Activated T-helper 1 cell treated with anti-CD3 and anti-CD28 coated beads, Interleukin-12 subunit alpha, Interleukin-12 subunit beta, Interleukin-2, Interleukin-4 antibody, amounts not matched to agents 30 ng/mL and 10 ng/mL and 1 ng/mL, durations not matched to agents 14 hours and 24 hours and 36 hours (primary cell): Measurements from ENCODE around the gene GRK3. TPM values are rescaled to one million over a fixed set of nuclear protein-coding genes. Genes with fewer than 3 reads are reported as not detected.

Experiments used
- DNase-seq: peaks from one replicate; pipeline ENCODE4 v3.0.0; 2021; ENCODE audit warnings: low spot score
- H3K27ac Mint-ChIP-seq: one replicate; pipeline ENCODE4 v1.8.0; 2021; ENCODE audit warnings: mild to moderate bottlenecking, mixed read lengths
- H3K27me3 Mint-ChIP-seq: one replicate; pipeline ENCODE4 v1.8.0; 2022; ENCODE audit warnings: mild to moderate bottlenecking, moderate library complexity, mixed read lengths; ENCODE audit not compliant: insufficient read depth
- H3K36me3 Mint-ChIP-seq: one replicate; pipeline ENCODE4 v1.8.0; 2021; ENCODE audit warnings: low read depth, mixed read lengths
- H3K4me1 Mint-ChIP-seq: one replicate; pipeline ENCODE4 v1.8.0; 2021; ENCODE audit warnings: low read depth, mixed read lengths
- H3K4me3 Mint-ChIP-seq: one replicate; pipeline ENCODE4 v1.8.0; 2021; ENCODE audit warnings: mild to moderate bottlenecking, moderate library complexity, mixed read lengths
- H3K9me3 Mint-ChIP-seq: one replicate; pipeline ENCODE4 v1.8.0; 2021; ENCODE audit warnings: mixed read lengths
- intact Hi-C: fragments of 100-400 bp; cut with micrococcal nuclease; formaldehyde crosslinking; loops from one replicate; pipeline ENCODE4 v1.15.1; 2024
- total RNA-seq: library from RNA; stranded (reverse); gene quantifications from 2 replicates; pipeline ENCODE4 v1.2.3, GENCODE V29; 2022

The GRK3 gene
- total RNA-seq, 1 donor from 2014 or later, result 33.0 TPM

DNA sequence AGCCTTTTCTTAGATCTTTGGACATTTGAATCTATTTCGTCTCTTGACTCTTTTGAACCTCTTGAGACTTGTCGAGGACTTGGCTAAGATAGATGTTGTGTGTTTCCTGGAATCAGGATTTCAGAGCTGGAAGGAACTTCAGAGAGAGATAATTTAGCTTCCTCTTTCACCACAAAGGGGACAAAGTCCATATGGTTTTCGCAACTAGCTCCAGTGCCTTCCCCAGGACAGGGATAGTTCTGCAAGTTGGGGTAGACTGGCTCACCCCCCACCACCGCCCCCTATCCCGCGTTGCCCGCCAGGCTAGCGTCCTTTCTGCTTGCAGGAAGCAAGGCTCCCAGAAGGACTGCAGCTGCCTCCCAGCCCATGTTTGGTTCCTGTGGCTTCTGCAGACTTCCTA lies 101.8 kb downstream of the GRK3 start:
- Mint-ChIP-seq H3K4me3 (no peak overlapping the region), H3K27me3 (no peaks in the 10 kb centered on the region), H3K36me3 (peaks cover 20% of the 10 kb centered on the region), H3K9me3 (no peaks in the 10 kb centered on the region), H3K4me1 (peaks cover 24% of the 10 kb centered on the region), H3K27ac (peak overlapping the region; percentile 55)
- intact Hi-C loops, result no loop called here
- DNase-seq, result no peak

DNA sequence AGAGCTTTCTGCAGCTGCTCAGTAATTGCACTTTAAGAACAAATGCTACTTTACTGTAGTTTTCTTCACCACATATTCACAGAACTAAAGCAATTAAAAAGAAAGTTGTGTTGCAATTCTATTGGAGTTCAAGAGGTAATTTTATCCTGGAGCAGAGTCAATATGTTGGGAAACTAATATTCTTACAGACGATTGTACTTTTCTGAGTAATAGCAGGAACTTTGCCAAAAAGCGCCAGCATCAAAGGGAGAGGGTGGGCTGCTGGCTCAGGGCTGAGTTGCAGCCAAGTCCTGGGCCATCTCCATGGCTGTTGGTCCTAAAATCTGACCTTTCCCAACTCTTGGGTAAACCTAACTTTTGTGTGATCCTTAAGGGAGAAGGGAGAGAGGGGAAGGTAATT lies 104.0 kb downstream of the GRK3 start:
- H3K4me1 Mint-ChIP-seq, result peaks cover 34% of the 10 kb centered on the region
- no peak overlapping the region for H3K27ac Mint-ChIP-seq
- H3K27me3 Mint-ChIP-seq, result no peaks in the 10 kb centered on the region
- H3K36me3 Mint-ChIP-seq, result peaks cover 27% of the 10 kb centered on the region
- intact Hi-C loops, result no loop called here
- no peak overlapping the region for H3K4me3 Mint-ChIP-seq
- no peak for DNase-seq
- no peaks in the 10 kb centered on the region for H3K9me3 Mint-ChIP-seq

DNA sequence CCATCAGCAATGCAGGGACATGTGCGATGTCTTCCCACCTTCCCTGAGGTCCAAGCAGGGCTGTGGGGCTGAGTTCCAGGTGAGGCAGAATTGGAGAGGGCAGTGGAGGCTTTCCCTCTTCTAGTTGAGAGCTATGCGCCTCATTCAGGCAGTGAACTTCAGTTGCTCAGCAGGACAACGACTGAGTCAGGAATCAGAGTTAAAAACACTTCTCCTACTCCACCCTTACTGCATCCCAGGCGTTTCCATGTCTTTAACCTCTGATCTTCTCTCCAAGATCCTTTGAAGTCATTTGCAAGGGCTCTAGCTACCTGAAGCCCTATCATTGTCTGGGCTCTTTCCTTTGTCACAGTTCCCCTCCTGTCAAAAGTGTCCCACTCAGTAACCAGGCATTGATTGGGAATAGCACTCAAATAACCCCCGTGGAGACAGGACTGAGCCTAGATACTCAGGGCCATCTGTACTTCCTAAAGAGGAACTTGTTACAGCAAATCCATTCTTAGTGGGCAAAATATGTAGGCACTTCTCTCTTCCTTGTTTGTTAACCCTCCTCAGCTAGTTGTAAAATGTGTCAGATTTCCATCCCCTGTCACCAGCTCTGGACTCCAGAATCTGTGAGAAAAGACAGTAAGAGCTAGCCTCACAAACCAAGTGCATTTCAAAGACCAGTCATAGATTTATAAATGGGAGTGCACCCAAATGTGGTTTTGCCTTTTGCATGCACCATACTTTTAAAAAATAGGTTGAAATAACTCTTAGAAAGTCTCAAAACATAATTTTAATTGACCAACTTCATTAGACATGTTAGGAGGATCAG lies 105.0 kb downstream of the GRK3 start:
- H3K27me3 Mint-ChIP-seq, result no peaks in the 10 kb centered on the region
- DNase-seq, result no peak
- no peak overlapping the region for H3K4me3 Mint-ChIP-seq
- intact Hi-C loops, result no loop called here
- H3K36me3 Mint-ChIP-seq, result peaks cover 36% of the 10 kb centered on the region
- H3K27ac Mint-ChIP-seq, result peak overlapping the region; percentile 24
- H3K9me3 Mint-ChIP-seq, result no peaks in the 10 kb centered on the region
- H3K4me1 Mint-ChIP-seq, result peaks cover 34% of the 10 kb centered on the region

DNA sequence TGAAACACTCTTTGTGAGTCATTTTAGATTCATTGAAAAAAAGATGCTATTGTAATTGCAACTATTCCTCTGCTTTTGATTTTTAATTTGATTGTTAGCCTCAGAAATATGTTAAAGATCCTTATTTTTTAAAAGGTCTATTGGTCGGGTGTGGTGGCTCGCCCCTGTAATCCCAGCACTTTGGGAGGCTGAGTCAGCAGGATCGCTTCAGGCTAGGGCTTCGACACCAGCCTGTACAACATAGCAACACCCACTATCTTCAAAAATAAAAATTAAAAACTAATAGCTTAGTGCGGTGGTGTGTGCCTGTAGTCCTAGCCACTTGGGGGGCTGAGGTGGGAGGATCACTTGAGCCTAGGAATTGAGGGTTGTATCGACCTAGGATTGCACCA lies 105.6 kb downstream of the GRK3 start:
- intact Hi-C loops, result no loop called here
- Mint-ChIP-seq H3K4me1 (peaks cover 30% of the 10 kb centered on the region), H3K9me3 (no peaks in the 10 kb centered on the region), H3K36me3 (peaks cover 36% of the 10 kb centered on the region), H3K27me3 (no peaks in the 10 kb centered on the region), H3K27ac (no peak overlapping the region), H3K4me3 (no peak overlapping the region)
- no peak for DNase-seq

DNA sequence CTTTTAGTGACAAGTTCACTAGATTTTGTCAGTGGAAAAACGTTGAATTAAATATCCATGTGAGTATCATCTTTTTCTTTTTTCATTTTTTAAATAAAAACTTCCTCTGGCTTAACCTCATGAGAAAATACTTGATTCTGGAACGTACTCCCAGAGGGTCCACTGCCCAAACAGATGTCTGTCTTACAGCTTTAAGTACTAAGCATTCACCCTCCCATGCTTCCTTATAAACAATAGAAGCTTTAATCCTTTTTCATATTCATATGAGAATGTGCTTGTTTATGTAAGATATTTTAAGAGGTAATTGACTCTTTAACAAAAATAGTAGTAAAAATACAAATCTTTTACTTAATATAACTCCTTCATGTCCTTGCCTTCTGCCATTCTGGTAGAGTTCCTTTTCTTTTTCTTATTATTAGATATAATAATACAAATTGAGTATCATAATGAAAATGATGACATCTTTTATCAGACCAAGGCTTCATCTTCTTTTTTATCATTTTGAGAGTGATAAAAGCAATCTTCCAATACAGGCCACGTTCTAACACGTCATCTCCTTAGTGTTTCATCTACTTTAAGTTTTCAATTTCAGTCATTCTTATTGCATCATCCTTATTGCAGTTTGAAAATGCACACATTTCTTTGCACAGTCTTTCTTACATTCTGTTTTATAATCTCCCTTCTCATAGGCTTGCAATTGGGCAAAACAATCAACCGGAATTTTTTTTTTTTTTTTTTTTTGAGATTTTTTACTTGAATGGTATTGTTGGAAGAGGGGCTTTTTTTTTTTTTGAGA lies 108.0 kb downstream of the GRK3 start:
- H3K27ac Mint-ChIP-seq, result peak overlapping the region; percentile 81
- DNase-seq, result no peak
- H3K4me3 Mint-ChIP-seq, result no peak overlapping the region
- peaks cover 35% of the 10 kb centered on the region for H3K36me3 Mint-ChIP-seq
- H3K4me1 Mint-ChIP-seq, result peaks cover 15% of the 10 kb centered on the region
- no peaks in the 10 kb centered on the region for H3K9me3 Mint-ChIP-seq
- intact Hi-C loops, result loop anchor here (1.0 kb wide), 3 partner anchors 49 to 108 kb away; partner anchors contain the start of gene GRK3
- no peaks in the 10 kb centered on the region for H3K27me3 Mint-ChIP-seq

DNA sequence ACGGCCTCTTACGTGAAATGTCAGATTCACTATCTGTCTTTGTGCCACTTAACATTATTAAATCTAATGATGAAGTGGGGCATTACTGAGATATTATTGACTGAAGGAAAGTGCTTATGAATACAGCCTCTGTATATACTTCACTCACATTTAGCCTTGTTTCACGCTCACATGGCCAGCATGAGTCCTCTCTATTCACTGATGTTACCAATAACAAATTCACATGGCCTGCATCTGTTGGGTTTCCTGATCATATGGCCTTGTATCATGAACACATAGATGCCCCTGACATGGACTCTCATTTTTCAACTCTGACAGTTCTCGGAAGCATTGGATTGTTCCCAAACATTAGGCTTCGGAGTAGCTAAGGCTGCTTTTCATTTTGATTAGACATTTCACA lies 109.2 kb downstream of the GRK3 start:
- Mint-ChIP-seq H3K4me1 (peaks cover 15% of the 10 kb centered on the region), H3K27me3 (no peaks in the 10 kb centered on the region), H3K4me3 (no peak overlapping the region), H3K27ac (peak overlapping the region; percentile 72), H3K36me3 (peaks cover 26% of the 10 kb centered on the region), H3K9me3 (no peaks in the 10 kb centered on the region)
- intact Hi-C loops, result no loop called here
- no peak for DNase-seq

DNA sequence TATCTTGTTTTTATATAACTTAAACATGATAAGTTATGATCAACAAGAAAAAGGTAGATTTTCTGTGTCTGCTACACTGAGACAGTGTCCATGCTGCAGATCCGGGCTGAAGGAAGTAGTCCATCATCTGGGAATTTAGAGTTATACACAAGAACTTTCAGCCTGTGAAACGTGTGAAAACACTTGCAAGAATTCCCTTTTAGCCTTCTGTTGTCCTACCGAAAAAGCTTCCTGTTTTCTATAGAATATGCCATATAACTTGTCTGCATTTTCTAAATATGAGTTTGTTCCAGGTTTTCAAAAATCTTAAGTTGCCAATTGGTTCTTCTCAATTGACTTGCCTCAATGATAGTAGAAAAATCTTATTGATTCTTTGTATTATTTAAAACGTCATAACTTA lies 113.2 kb downstream of the GRK3 start:
- Mint-ChIP-seq H3K27ac (no peak overlapping the region), H3K27me3 (no peaks in the 10 kb centered on the region), H3K4me1 (peaks cover 24% of the 10 kb centered on the region), H3K9me3 (no peaks in the 10 kb centered on the region), H3K4me3 (no peak overlapping the region), H3K36me3 (peaks cover 41% of the 10 kb centered on the region)
- intact Hi-C loops, result no loop called here
- no peak for DNase-seq

DNA sequence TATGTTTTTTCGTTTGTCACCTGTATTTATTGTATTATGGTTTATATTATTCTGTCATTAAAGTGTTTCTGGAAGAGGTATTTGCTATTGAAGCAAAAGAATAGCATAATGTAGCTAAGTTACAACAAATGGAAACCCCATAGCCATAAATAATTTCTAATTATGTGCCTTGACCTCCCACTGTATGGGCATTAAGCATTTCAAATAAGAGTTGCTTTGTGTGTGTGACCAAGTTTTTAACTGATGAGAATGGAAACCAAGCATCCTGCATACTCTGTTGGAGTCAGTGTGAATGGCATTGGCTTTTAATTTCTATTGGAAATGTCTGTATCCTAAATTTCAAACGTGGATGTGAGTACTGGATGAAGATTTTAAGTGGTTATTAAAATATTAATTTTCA lies 115.6 kb downstream of the GRK3 start:
- Mint-ChIP-seq H3K27ac (no peak overlapping the region), H3K36me3 (peaks cover 45% of the 10 kb centered on the region), H3K27me3 (no peaks in the 10 kb centered on the region), H3K4me1 (peaks cover 29% of the 10 kb centered on the region), H3K4me3 (no peak overlapping the region), H3K9me3 (no peaks in the 10 kb centered on the region)
- intact Hi-C loops, result no loop called here
- DNase-seq, result no peak

DNA sequence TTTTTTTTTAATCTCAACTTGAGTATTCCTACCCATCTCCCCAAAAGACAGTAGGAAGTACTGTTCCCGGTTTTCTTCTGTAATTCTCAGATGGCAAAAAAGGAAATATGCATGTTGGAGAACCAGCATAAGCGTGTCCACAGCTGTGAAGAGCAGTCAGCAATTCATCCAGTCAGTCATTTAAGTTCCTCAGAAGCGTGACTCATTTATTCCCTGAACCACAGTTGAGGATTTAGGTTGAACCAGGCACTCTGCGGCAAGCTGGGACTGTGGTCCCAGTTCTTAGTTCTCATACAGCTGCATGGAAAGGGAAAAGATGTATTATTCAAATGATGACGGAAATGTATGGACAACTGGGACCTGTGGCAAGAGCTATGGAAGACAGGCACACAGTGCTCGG lies 116.5 kb downstream of the GRK3 start:
- DNase-seq, result no peak
- Mint-ChIP-seq H3K27ac (peak overlapping the region; percentile 4), H3K9me3 (no peaks in the 10 kb centered on the region), H3K4me3 (no peak overlapping the region), H3K36me3 (peaks cover 42% of the 10 kb centered on the region), H3K27me3 (no peaks in the 10 kb centered on the region), H3K4me1 (peaks cover 29% of the 10 kb centered on the region)
- intact Hi-C loops, result no loop called here

DNA sequence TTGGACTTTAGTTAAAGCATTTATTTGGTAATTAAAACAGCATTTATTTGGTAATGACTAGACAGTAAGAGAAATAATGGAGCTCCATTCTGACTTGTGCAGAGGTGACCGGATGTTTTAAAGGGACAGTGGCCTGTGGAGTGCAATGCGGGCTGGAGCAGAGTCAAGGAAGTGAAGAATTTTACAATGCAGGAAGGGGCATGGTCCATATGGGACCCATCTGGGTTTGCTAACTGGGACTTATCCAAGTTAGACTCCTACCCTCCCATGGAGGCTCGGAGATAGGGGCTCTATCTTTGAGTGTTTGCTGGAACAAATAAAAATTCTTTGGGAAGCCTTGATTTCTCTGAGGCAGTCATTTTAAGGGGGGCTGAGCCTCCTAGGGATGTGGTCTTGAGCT lies 117.6 kb downstream of the GRK3 start:
- intact Hi-C loops, result no loop called here
- no peak overlapping the region for H3K4me3 Mint-ChIP-seq
- H3K36me3 Mint-ChIP-seq, result peaks cover 45% of the 10 kb centered on the region
- no peaks in the 10 kb centered on the region for H3K9me3 Mint-ChIP-seq
- no peaks in the 10 kb centered on the region for H3K27me3 Mint-ChIP-seq
- no peak for DNase-seq
- H3K4me1 Mint-ChIP-seq, result peaks cover 29% of the 10 kb centered on the region
- H3K27ac Mint-ChIP-seq, result no peak overlapping the region

DNA sequence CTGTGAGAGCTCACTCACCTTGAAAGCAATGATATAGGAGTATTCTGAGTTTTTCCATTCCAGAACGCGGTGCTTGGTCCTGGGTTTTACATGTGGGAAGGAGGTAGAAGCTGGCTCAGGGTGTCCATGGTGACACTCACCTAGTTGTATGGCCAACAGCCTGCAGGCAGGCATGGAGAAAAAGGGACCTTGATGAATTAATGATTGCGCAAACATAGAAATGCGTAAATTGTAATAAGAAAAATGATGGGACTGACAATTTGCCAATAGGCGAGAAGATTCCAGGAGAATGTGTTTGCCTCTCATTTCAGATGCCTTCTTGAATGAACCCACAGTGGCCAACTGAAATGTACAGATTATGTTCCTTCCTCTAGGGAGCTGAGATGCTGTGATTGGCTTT lies 124.2 kb downstream of the GRK3 start:
- Mint-ChIP-seq H3K9me3 (no peaks in the 10 kb centered on the region), H3K27ac (no peak overlapping the region), H3K36me3 (peaks cover 45% of the 10 kb centered on the region), H3K4me3 (no peak overlapping the region), H3K27me3 (no peaks in the 10 kb centered on the region), H3K4me1 (peaks cover 15% of the 10 kb centered on the region)
- no peak for DNase-seq
- intact Hi-C loops, result no loop called here

DNA sequence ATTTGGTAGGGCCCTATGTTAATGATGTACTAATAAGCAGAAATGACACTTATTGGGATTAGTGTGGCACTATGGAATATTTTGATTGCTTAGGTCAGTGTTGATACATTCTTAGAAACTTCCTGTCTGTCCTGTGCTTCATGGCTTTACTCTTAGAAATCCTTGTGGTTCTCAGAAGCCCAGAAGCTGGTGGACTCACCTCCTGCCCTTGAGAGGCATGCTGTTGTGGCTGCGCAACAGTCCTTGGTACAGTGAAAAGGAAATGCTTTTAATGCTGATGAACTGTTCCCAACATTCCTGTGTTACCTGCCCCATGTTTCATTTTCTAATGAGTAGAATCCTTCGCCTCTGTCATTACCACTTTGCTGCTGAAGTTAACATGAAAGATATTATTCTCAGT lies 125.2 kb downstream of the GRK3 start:
- H3K9me3 Mint-ChIP-seq, result no peaks in the 10 kb centered on the region
- H3K4me1 Mint-ChIP-seq, result peaks cover 10% of the 10 kb centered on the region
- no peak for DNase-seq

DNA sequence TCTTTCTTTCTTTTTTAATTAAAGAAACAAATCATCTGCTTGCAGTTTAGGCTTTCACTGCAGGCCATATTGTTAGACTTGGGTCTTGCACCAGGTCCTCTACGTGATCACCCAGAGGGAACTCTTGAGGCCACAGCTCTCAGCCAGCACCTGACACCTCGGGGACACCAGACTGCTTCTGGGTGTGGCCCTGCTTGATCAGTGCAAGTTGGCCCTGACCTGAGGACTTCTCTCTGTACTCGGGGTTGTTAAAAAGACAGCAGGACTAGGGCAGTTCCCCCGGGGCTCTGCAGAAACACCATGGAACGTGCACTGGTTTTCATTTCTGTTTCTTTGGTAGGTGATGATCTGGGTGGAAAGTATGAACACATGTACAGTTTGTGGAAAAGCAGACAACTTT lies 126.3 kb downstream of the GRK3 start:
- Mint-ChIP-seq H3K36me3 (peaks cover 48% of the 10 kb centered on the region), H3K27ac (peak overlapping the region; percentile 48)

More for the DNA sequence above, 125.2 kb downstream of the GRK3 start:
- intact Hi-C loops, result no loop called here
- H3K27ac Mint-ChIP-seq, result no peak overlapping the region
- no peaks in the 10 kb centered on the region for H3K27me3 Mint-ChIP-seq
- H3K36me3 Mint-ChIP-seq, result peaks cover 43% of the 10 kb centered on the region
- no peak overlapping the region for H3K4me3 Mint-ChIP-seq

More for the DNA sequence above, 126.3 kb downstream of the GRK3 start:
- H3K27me3 Mint-ChIP-seq, result no peaks in the 10 kb centered on the region
- intact Hi-C loops, result no loop called here
- H3K9me3 Mint-ChIP-seq, result no peaks in the 10 kb centered on the region
- DNase-seq, result no peak
- H3K4me1 Mint-ChIP-seq, result peaks cover 10% of the 10 kb centered on the region
- no peak overlapping the region for H3K4me3 Mint-ChIP-seq
